Measurements from ENCODE around the gene SLC25A27.

GRCh38 chr6:46626976-46627375 is 25.8 kb upstream of the SLC25A27 start:
- TF ChIP-seq CTCF (IDR thresholded peaks at IDR 0.05; ENCODE audit: low read depth, low read length) (no peak), POLR2A (IDR thresholded peaks at IDR 0.05; ENCODE audit: extremely low read depth, insufficient read length) (no peak), MYC (IDR thresholded peaks at IDR 0.05; ENCODE audit: low read depth, low read length) (no peak), MAX (IDR thresholded peaks at IDR 0.05; ENCODE audit: low read depth, low read length) (no peak)

Measured in NB4 (cell line).